HG02938 (cell line): ENCODE data around the gene GBP2.
"Not testable (repeated sequence)": the region's sequence is repeated elsewhere in the genome, so short reads cannot be mapped to it uniquely, and the experiment has no call there.

Experiments used
- ATAC-seq: cut with Tn5 transposase; IDR thresholded peaks from one replicate; pipeline ENCODE4 v1.9.1; 2021; ENCODE audit warnings: mild to moderate bottlenecking, moderate library complexity; ENCODE audit not compliant: unreplicated experiment

The GBP2 gene

GRCh38 chr1:89126602-89127565 is 970 bp upstream of the GBP2 start:
- ATAC-seq: not testable (repeated sequence)

GRCh38 chr1:89125240-89125912 is 538 bp downstream of the GBP2 start:
- ATAC-seq: peak; percentile 25

- no peak for ATAC-seq
Observed at GRCh38 chr1:89121641-89122040, 4.3 kb downstream of the GBP2 start.

- ATAC-seq: no peak
Observed at GRCh38 chr1:89114662-89115061, 11.3 kb downstream of the GBP2 start.

GRCh38 chr1:89112871-89113613 is 12.9 kb downstream of the GBP2 start:
- ATAC-seq: no peak

- ATAC-seq: no peak
Observed at GRCh38 chr1:89104687-89105086, 21.2 kb downstream of the GBP2 start.

GRCh38 chr1:89104147-89104546 is 21.8 kb downstream of the GBP2 start:
- no peak for ATAC-seq

GRCh38 chr1:89102021-89102420 is 23.9 kb downstream of the GBP2 start:
- ATAC-seq: no peak

GRCh38 chr1:89100412-89100811 is 25.5 kb downstream of the GBP2 start:
- no peak for ATAC-seq

GRCh38 chr1:89098857-89099256 is 27.1 kb downstream of the GBP2 start:
- no peak for ATAC-seq

- no peak for ATAC-seq
Observed at GRCh38 chr1:89095737-89096136, 30.2 kb downstream of the GBP2 start.

GRCh38 chr1:89089962-89090361 is 36.0 kb downstream of the GBP2 start:
- no peak for ATAC-seq

- ATAC-seq: no peak
Observed at GRCh38 chr1:89088572-89088971, 37.3 kb downstream of the GBP2 start.

- no peak for ATAC-seq
Observed at GRCh38 chr1:89087241-89087640, 38.7 kb downstream of the GBP2 start.

- ATAC-seq: no peak
Observed at GRCh38 chr1:89085781-89086180, 40.1 kb downstream of the GBP2 start.

GRCh38 chr1:89081005-89081404 is 44.9 kb downstream of the GBP2 start:
- no peak for ATAC-seq

- not testable (repeated sequence) for ATAC-seq
Observed at GRCh38 chr1:89080068-89080467, 45.8 kb downstream of the GBP2 start.

- ATAC-seq: not testable (repeated sequence)
Observed at GRCh38 chr1:89072466-89073065, 53.3 kb downstream of the GBP2 start.

- ATAC-seq: no peak
Observed at GRCh38 chr1:89070509-89070908, 55.4 kb downstream of the GBP2 start.

GRCh38 chr1:89069951-89070350 is 56.0 kb downstream of the GBP2 start:
- no peak for ATAC-seq

GRCh38 chr1:89068291-89068690 is 57.6 kb downstream of the GBP2 start:
- no peak for ATAC-seq
